OCI-LY1 (cell line): ENCODE data around the gene F13B.

Experiments used
- EZH2 ChIP-seq: fragments of 200-600 bp; sonication (generic), shearing (Covaris generic); IDR thresholded peaks from 2 replicates; pipeline ENCODE4 v1.8.0; 2017; ENCODE audit warnings: borderline replicate concordance, mixed run types, mild to moderate bottlenecking, antibody characterized with exemption, low read length, moderate library complexity, mixed read lengths
- TF ChIP-seq, protein P1 (sequence below): fragments of 200-600 bp; sonication (generic), shearing (Covaris generic); IDR thresholded peaks from 2 replicates; pipeline ENCODE4 v1.5.1; 2017; ENCODE audit warnings: mild to moderate bottlenecking, antibody characterized with exemption, low read length, moderate library complexity, mixed read lengths

DNA sequence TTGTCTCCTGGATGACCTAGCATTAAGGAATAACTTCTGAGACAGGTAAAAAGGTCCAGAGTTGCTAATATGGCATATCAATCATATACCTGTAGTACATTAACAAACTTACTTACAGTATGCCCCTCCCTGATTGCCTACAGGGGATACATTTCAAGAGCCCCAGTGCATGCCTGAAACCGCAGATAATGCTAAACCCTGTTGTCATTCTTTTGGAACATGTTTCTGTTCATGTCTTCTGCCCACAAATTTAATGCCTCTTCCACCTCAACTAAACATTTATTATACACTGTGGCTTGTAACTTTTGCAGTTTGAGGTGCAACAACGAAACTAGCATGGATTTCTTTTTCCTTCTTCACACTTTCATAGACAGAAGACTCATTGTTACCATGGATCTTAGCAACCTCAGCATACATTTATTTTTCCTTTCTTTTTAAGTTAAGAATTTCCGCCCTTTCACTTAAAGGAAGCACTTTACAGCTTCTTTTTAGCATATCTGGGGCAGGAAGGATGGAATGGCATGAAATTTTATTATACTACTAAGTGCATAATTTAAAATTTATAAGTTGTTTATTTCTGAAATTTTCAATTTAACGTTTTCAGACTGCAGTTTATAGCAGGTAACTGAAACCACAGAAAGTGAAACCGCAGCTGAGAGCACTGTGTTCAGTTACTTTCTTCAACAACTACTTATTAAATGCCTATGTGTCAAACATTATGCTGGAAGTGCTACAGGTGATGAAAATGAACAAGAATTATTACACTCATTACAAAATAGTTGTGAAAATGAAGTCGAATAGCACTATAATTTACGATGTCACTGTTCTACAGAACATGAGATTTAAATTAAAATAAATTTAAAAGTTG lies 25.3 kb downstream of the F13B start:
- TF ChIP-seq, protein P1, sequence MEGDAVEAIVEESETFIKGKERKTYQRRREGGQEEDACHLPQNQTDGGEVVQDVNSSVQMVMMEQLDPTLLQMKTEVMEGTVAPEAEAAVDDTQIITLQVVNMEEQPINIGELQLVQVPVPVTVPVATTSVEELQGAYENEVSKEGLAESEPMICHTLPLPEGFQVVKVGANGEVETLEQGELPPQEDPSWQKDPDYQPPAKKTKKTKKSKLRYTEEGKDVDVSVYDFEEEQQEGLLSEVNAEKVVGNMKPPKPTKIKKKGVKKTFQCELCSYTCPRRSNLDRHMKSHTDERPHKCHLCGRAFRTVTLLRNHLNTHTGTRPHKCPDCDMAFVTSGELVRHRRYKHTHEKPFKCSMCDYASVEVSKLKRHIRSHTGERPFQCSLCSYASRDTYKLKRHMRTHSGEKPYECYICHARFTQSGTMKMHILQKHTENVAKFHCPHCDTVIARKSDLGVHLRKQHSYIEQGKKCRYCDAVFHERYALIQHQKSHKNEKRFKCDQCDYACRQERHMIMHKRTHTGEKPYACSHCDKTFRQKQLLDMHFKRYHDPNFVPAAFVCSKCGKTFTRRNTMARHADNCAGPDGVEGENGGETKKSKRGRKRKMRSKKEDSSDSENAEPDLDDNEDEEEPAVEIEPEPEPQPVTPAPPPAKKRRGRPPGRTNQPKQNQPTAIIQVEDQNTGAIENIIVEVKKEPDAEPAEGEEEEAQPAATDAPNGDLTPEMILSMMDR, result no peak
- no peak for TF ChIP-seq EZH2
